Activated CD8-positive, alpha-beta T cell treated with anti-CD3 and anti-CD28 coated beads, Interleukin-2, amount 10 ng/mL, durations not matched to agents 7 days and 5 days (primary cell): Measurements from ENCODE around the gene HOXA5. TPM values are rescaled to one million over a fixed set of nuclear protein-coding genes. Genes with fewer than 3 reads are reported as not detected.

Experiments used
- ATAC-seq: fragments of 150-1000 bp; cut with Tn5 transposase; one replicate; pipeline ENCODE4 v1.10.0; 2021; ENCODE audit warnings: moderate library complexity
- CTCF ChIA-PET: fragments of 350-600 bp; sonication (Branson Sonifier 250); formaldehyde crosslinking; loops from one replicate; lab custom pipeline; 2021; ENCODE audit warnings: antibody characterized with exemption; lab: Charles Lee
- POLR2A ChIA-PET: fragments of 350-600 bp; sonication (Branson Sonifier 250); formaldehyde crosslinking; loops from one replicate; lab custom pipeline; 2021; ENCODE audit warnings: antibody characterized with exemption; lab: Charles Lee
- DNase-seq: peaks from one replicate; pipeline ENCODE4 v3.0.0-alpha.2; 2020
- H3K27ac Mint-ChIP-seq: one replicate; pipeline ENCODE4 v1.8.0; 2021; ENCODE audit warnings: mild to moderate bottlenecking, mixed read lengths
- H3K27me3 Mint-ChIP-seq: one replicate; pipeline ENCODE4 v1.8.0; 2021; ENCODE audit warnings: low read depth, mixed read lengths
- H3K36me3 Mint-ChIP-seq: one replicate; pipeline ENCODE4 v1.8.0; 2021; ENCODE audit warnings: low read depth, mixed read lengths
- H3K4me1 Mint-ChIP-seq: one replicate; pipeline ENCODE4 v1.8.0; 2021; ENCODE audit warnings: low read depth, mixed read lengths
- H3K4me3 Mint-ChIP-seq: one replicate; pipeline ENCODE4 v1.8.0; 2021; ENCODE audit warnings: mild to moderate bottlenecking, mixed read lengths
- H3K9me3 Mint-ChIP-seq: one replicate; pipeline ENCODE4 v1.8.0; 2022; ENCODE audit warnings: mixed read lengths; ENCODE audit not compliant: insufficient read depth
- total RNA-seq, 2 experiments: library from RNA; stranded (reverse); gene quantifications; one replicate each; pipeline ENCODE4 v1.2.3, GENCODE V29; 2021

Gene HOXA5
- total RNA-seq, 2 experiments from 2014 or later, result not detected

- POLR2A ChIA-PET, result no interaction called here
- no peak overlapping the region for H3K27ac Mint-ChIP-seq
Measured at GRCh38 chr7:27131390-27131819, 12.1 kb downstream of the HOXA5 start.

DNA sequence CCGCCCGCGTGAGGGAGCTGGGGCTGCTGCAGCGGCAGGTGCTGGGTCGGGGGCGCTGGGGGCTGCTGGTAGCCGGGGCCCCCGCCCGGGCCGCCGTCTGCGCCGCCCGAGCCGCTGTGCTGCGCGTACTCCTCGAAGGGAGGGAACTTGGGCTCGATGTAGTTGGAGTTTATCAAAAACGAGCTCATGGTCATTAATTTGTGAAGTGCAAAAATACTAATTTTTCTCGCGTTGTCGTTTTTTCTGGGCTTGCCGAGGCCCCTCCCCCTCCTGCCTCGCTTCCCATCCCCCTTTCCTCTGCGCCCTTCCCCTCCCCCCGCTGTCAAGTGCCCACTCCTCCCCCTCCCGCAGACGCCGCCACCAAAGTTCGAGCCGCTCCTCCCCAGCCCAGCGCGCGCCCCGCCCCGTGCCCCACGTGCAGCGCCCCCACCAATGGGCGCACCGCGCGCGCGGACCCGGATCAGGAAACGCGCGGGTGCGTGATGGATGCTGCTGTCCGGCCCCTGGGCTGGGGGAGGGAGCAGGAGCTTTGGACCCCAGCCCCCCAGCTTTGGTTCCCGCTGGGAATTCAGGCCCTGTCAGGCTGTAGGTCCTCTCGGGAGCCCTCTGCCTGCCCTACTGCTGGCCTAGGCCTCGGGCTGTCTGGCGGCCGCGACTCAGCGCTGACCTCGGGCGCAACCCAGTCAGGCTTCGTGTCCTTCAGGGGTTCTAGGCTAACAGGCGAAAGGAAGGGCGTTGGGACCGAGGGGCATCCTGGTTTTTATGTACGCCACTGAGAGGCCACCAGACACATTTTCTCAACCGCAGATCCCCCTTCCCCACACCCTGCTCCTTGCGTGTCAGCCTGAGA lies 12.7 kb downstream of the HOXA5 start, which contains the start of gene HOXA4:
Gene HOXA4 (minus strand): TSS at position 218 of the 850 bp plus-strand sequence. CDS start 24 bp downstream, at position 194.
- no peaks in the 10 kb centered on the region for H3K9me3 Mint-ChIP-seq
- ChIA-PET CTCF (interaction anchor here (1.2 to 2.1 kb wide), 3 partner anchors 13 to 34 kb away, joined by 3 to 6 read pairs (median 3); partner anchors contain the start of gene HOXA5), POLR2A (interaction anchor here (1.0 kb wide), 1 partner anchor 9 kb away, joined by 3 read pairs; no protein-coding TSS in a partner anchor)
- H3K27me3 Mint-ChIP-seq, result peaks cover 51% of the 10 kb centered on the region
- peak; percentile 93 for ATAC-seq
- peak within 1 kb of the TSS; percentile 57 for H3K4me3 Mint-ChIP-seq
- H3K27ac Mint-ChIP-seq, result no peak within 1 kb of the TSS
- H3K36me3 Mint-ChIP-seq, result no peaks in the 10 kb centered on the region
- peaks cover 18% of the 10 kb centered on the region for H3K4me1 Mint-ChIP-seq
- DNase-seq, result peak; percentile 72

More at GRCh38 chr7:27131390-27131819, 12.1 kb downstream of the HOXA5 start:
- ATAC-seq, result no peak
- Mint-ChIP-seq H3K27me3 (peaks cover 53% of the 10 kb centered on the region), H3K4me1 (peaks cover 18% of the 10 kb centered on the region), H3K9me3 (no peaks in the 10 kb centered on the region), H3K4me3 (peak overlapping the region; percentile 57), H3K36me3 (no peaks in the 10 kb centered on the region)
- CTCF ChIA-PET, result interaction anchor here (1.4 to 2.1 kb wide), 2 partner anchors 12 to 20 kb away, joined by 3 to 6 read pairs; partner anchors contain the start of gene HOXA5
- no peak for DNase-seq

- no peaks in the 10 kb centered on the region for H3K9me3 Mint-ChIP-seq
- ChIA-PET POLR2A (interaction anchor here (1.0 kb wide), 1 partner anchor 8 kb away, joined by 3 read pairs; no protein-coding TSS in a partner anchor), CTCF (interaction anchor here (1.2 to 2.1 kb wide), 3 partner anchors 14 to 33 kb away, joined by 3 to 6 read pairs (median 3); partner anchors contain the start of gene HOXA5)
- no peak overlapping the region for H3K4me3 Mint-ChIP-seq
- DNase-seq (no peak), ATAC-seq (peak; percentile 41)
- H3K27me3 Mint-ChIP-seq, result peaks cover 49% of the 10 kb centered on the region
- H3K4me1 Mint-ChIP-seq, result peaks cover 12% of the 10 kb centered on the region
- H3K27ac Mint-ChIP-seq, result no peak overlapping the region
- H3K36me3 Mint-ChIP-seq, result no peaks in the 10 kb centered on the region
Measured at GRCh38 chr7:27129729-27130539, 13.5 kb downstream of the HOXA5 start.

GRCh38 chr7:27128776-27129728 lies 14.4 kb downstream of the HOXA5 start:
- peaks cover 42% of the 10 kb centered on the region for H3K27me3 Mint-ChIP-seq
- no peaks in the 10 kb centered on the region for H3K36me3 Mint-ChIP-seq
- ChIA-PET POLR2A (no interaction called here), CTCF (no interaction called here)
- ATAC-seq (no peak), DNase-seq (no peak)
- no peak overlapping the region for H3K27ac Mint-ChIP-seq
- peaks cover 4% of the 10 kb centered on the region for H3K4me1 Mint-ChIP-seq
- H3K9me3 Mint-ChIP-seq, result no peaks in the 10 kb centered on the region
- H3K4me3 Mint-ChIP-seq, result no peak overlapping the region

- ChIA-PET CTCF (no interaction called here), POLR2A (no interaction called here)
- Mint-ChIP-seq H3K4me3 (no peak overlapping the region), H3K36me3 (no peaks in the 10 kb centered on the region), H3K27ac (no peak overlapping the region), H3K27me3 (peaks cover 35% of the 10 kb centered on the region), H3K4me1 (no peaks in the 10 kb centered on the region), H3K9me3 (no peaks in the 10 kb centered on the region)
- DNase-seq (no peak), ATAC-seq (no peak)
Measured at GRCh38 chr7:27128034-27128433, 15.4 kb downstream of the HOXA5 start.

DNA sequence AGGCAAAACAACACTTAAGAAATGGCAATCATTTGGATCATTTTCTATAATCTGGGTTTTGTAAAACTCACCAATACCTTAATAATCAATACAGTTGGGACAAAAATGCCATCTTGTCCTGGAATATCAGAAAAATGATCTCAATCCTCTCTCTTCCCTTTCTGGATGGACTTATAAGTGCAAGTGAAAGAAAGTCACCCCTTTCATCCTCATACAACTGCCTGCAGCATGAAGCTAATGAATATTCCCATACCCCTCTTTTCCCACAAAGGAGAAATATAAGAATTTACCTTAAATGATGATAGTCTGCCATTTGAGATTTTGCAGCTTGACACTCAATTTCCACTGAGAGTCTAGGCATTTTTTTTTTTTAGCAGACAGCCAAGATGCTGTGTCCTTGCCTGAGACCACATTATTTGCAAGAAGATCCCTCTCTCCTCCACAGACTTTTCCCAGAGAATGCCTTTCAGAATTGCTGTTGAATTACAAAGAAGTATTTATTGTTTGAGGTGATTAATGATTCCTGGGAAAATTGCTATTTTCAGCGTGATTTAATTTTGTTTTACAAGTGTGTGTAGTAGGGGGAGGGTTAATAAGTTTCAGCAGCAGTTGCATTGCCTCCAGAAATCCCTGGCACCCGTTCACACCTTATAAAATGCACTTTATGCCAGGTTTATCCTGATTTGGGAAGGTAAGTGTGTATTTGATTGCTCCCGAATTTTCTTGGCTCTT lies 16.7 kb downstream of the HOXA5 start:
- Mint-ChIP-seq H3K27ac (no peak overlapping the region), H3K36me3 (no peaks in the 10 kb centered on the region), H3K9me3 (no peaks in the 10 kb centered on the region), H3K4me3 (no peak overlapping the region), H3K27me3 (peaks cover 30% of the 10 kb centered on the region), H3K4me1 (peaks cover 2% of the 10 kb centered on the region)
- POLR2A ChIA-PET, result no interaction called here
- no peak for ATAC-seq
- no peak for DNase-seq
- CTCF ChIA-PET, result interaction anchor here (0.9 kb wide), 1 partner anchor 24 kb away, joined by 3 read pairs; no protein-coding TSS in a partner anchor

- H3K27me3 Mint-ChIP-seq, result peaks cover 28% of the 10 kb centered on the region
- no peak for ATAC-seq
- CTCF ChIA-PET, result interaction anchor here (0.9 kb wide), 1 partner anchor 24 kb away, joined by 3 read pairs; no protein-coding TSS in a partner anchor
Measured at GRCh38 chr7:27125986-27126394, 17.5 kb downstream of the HOXA5 start.

GRCh38 chr7:27124902-27125689 lies 18.4 kb downstream of the HOXA5 start:
- Mint-ChIP-seq H3K27ac (no peak overlapping the region), H3K4me1 (peaks cover 2% of the 10 kb centered on the region), H3K36me3 (no peaks in the 10 kb centered on the region), H3K4me3 (no peak overlapping the region), H3K9me3 (no peaks in the 10 kb centered on the region), H3K27me3 (peaks cover 28% of the 10 kb centered on the region)
- ChIA-PET CTCF (no interaction called here), POLR2A (no interaction called here)
- DNase-seq, result no peak
- no peak for ATAC-seq

More at GRCh38 chr7:27125986-27126394, 17.5 kb downstream of the HOXA5 start:
- Mint-ChIP-seq H3K4me1 (peaks cover 2% of the 10 kb centered on the region), H3K27ac (no peak overlapping the region), H3K9me3 (no peaks in the 10 kb centered on the region), H3K36me3 (no peaks in the 10 kb centered on the region), H3K4me3 (no peak overlapping the region)
- POLR2A ChIA-PET, result no interaction called here
- DNase-seq, result no peak

GRCh38 chr7:27124096-27124901 lies 19.2 kb downstream of the HOXA5 start:
- peaks cover 28% of the 10 kb centered on the region for H3K27me3 Mint-ChIP-seq
- ATAC-seq, result no peak
- no peaks in the 10 kb centered on the region for H3K36me3 Mint-ChIP-seq
- H3K4me1 Mint-ChIP-seq, result peaks cover 2% of the 10 kb centered on the region
- no peak overlapping the region for H3K27ac Mint-ChIP-seq
- DNase-seq, result no peak
- ChIA-PET CTCF (no interaction called here), POLR2A (no interaction called here)
- no peaks in the 10 kb centered on the region for H3K9me3 Mint-ChIP-seq
- no peak overlapping the region for H3K4me3 Mint-ChIP-seq
